ENCODE data around the gene C1orf185.
A peak's percentile ranks its signal among the peaks of the same experiment; 100 is the strongest.
"Not testable (repeated sequence)": the region's sequence is repeated elsewhere in the genome, so short reads cannot be mapped to it uniquely, and the experiment has no call there.

C1orf185 gene

DNA sequence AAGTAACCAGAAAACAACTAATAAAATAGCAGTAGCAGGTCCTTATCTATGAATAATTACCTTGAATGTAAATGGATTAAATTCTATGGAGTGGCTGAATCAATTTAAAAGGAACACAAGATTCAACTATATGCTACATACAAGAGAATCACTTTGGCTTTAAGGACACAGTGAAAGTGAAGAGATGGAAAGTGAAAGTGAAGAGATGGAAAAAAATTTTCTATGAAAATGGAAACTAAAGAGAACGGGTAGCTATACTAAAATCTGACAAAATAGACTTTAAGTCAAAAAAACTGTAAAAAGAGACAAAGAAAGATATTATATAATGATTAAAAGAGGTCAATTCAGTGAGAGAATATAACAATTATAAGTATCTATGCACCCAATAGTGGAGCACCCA is 54.7 kb downstream of the C1orf185 start:
- Histone ChIP-seq H2AFZ (ENCODE audit: low read length) (no peak overlapping the region), H3K4me1 (ENCODE audit: insufficient read depth, low read length, poor library complexity, severe bottlenecking) (no peaks in the 10 kb centered on the region), H3K36me3 (ENCODE audit: insufficient read depth, low read length) (no peaks in the 10 kb centered on the region), H3F3A (ENCODE audit: low read depth) (no peaks in the 10 kb centered on the region), H3K9me2 (replicated peaks; ENCODE audit: low read depth, low read length) (no peaks in the 10 kb centered on the region), H3K9me3 (ENCODE audit: insufficient read depth, low read depth, low read length) (peaks cover 14% of the 10 kb centered on the region; the same call in 1 of the 2 replicates), H3K9ac (ENCODE audit: low read depth, low read length, poor library complexity, severe bottlenecking) (no peak overlapping the region), H3K79me2 (ENCODE audit: insufficient read depth, low read length) (no peaks in the 10 kb centered on the region), H3K4me2 (ENCODE audit: low read depth, low read length, poor library complexity, severe bottlenecking) (no peak overlapping the region), H3K27me3 (ENCODE audit: insufficient read depth, low read length, poor library complexity, severe bottlenecking) (no peaks in the 10 kb centered on the region), H3K4me3 (ENCODE audit: low read length, poor library complexity, severe bottlenecking) (no peak overlapping the region), H4K20me1 (ENCODE audit: insufficient read depth, low read length, poor library complexity, severe bottlenecking) (no peaks in the 10 kb centered on the region)
- TF ChIP-seq EZH2phosphoT487 (IDR thresholded peaks at IDR 0.05; ENCODE audit: borderline replicate concordance) = no peak
- TF ChIP-seq, protein P1, sequence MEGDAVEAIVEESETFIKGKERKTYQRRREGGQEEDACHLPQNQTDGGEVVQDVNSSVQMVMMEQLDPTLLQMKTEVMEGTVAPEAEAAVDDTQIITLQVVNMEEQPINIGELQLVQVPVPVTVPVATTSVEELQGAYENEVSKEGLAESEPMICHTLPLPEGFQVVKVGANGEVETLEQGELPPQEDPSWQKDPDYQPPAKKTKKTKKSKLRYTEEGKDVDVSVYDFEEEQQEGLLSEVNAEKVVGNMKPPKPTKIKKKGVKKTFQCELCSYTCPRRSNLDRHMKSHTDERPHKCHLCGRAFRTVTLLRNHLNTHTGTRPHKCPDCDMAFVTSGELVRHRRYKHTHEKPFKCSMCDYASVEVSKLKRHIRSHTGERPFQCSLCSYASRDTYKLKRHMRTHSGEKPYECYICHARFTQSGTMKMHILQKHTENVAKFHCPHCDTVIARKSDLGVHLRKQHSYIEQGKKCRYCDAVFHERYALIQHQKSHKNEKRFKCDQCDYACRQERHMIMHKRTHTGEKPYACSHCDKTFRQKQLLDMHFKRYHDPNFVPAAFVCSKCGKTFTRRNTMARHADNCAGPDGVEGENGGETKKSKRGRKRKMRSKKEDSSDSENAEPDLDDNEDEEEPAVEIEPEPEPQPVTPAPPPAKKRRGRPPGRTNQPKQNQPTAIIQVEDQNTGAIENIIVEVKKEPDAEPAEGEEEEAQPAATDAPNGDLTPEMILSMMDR (conservative IDR thresholded peaks at IDR 0.05; ENCODE audit: low read length) = no peak

DNA sequence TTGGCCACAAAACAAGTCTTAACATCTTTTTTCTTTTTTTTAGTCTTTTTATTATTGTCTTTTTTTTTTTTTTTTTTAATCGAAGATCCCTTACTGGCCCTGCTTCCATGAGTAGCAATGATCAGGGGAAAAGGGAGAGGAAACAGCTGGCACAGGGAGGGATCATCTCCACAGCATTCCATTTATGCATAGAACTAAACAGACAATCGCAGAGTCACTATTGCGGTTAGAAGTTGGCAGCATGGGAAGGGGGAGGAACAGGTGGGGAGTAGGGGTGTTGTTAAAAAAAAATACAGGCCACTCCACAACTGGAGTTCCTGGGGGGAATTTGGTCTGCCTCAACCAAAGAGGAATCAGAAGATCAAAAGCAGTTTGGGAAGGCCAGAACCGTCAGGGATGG is 55.4 kb downstream of the C1orf185 start:
- H3K4me3 ChIP-seq (ENCODE audit: low read length, poor library complexity, severe bottlenecking) = no peak overlapping the region
- H4K20me1 ChIP-seq (ENCODE audit: insufficient read depth, low read length, poor library complexity, severe bottlenecking) = no peaks in the 10 kb centered on the region
- H3K9ac ChIP-seq (ENCODE audit: low read depth, low read length, poor library complexity, severe bottlenecking) = no peak overlapping the region
- no peaks in the 10 kb centered on the region for H3K27me3 ChIP-seq (ENCODE audit: insufficient read depth, low read length, poor library complexity, severe bottlenecking)
- H3K9me3 ChIP-seq (ENCODE audit: insufficient read depth, low read depth, low read length) = peaks cover 14% of the 10 kb centered on the region; the same call in 1 of the 2 replicates
- no peak overlapping the region for H3K4me2 ChIP-seq (ENCODE audit: low read depth, low read length, poor library complexity, severe bottlenecking)
- H3K79me2 ChIP-seq (ENCODE audit: insufficient read depth, low read length) = no peaks in the 10 kb centered on the region
- no peak for TF ChIP-seq EZH2phosphoT487 (IDR thresholded peaks at IDR 0.05; ENCODE audit: borderline replicate concordance)
- TF ChIP-seq, protein P1 (conservative IDR thresholded peaks at IDR 0.05; ENCODE audit: low read length) = no peak
- H3K4me1 ChIP-seq (ENCODE audit: insufficient read depth, low read length, poor library complexity, severe bottlenecking) = no peaks in the 10 kb centered on the region
- 0 out of 2 replicates have a peak overlapping the region, but pooled peaks have one; percentile 33 for H2AFZ ChIP-seq (ENCODE audit: low read length)
- H3K9me2 ChIP-seq (replicated peaks; ENCODE audit: low read depth, low read length) = no peaks in the 10 kb centered on the region
- no peaks in the 10 kb centered on the region for H3F3A ChIP-seq (ENCODE audit: low read depth)
- no peaks in the 10 kb centered on the region for H3K36me3 ChIP-seq (ENCODE audit: insufficient read depth, low read length)

DNA sequence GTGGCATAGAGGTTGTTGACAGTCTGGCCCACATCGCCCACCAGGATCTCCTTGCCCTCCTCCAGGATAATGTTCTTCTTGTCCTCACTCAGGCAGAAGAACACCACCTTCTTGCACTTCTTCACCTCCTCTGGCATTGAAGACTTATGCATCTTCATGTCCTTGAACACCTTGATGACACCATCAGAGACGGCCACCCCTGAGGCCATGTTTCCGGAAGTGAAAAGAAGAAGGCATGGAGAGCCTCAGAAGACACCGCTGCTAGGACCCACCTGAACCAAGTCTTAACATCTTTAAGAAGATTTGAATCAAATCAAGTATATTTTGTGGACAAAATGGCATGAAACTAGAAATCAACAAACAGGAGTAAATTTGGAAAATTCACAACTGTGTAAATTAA is 56.2 kb downstream of the C1orf185 start:
- no peak for TF ChIP-seq EZH2phosphoT487 (IDR thresholded peaks at IDR 0.05; ENCODE audit: borderline replicate concordance)
- TF ChIP-seq, protein P1 (conservative IDR thresholded peaks at IDR 0.05; ENCODE audit: low read length) = no peak

DNA sequence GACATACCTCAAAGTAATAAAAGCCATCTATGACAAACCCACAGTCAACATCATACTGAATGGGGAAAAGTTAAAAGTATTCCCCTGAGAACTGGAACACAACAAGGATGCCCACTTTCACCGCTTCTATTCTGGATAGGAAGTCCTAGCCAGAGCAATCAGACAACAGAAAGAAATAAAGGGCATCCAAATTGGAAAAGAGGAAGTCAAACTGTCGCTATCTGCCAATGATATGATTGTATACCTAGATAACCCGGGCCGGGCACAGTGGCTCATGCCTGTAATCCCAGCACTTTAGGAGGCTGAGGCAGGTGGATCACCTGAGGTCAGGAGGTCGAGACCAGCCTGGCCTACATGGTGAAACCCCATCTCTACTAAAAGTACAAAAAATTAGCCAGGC is 60.5 kb downstream of the C1orf185 start:
- H3K36me3 ChIP-seq (ENCODE audit: insufficient read depth, low read length); H3K4me1 ChIP-seq (ENCODE audit: insufficient read depth, low read length, poor library complexity, severe bottlenecking); H3K9me3 ChIP-seq (ENCODE audit: insufficient read depth, low read depth, low read length); H3K9ac ChIP-seq (ENCODE audit: low read depth, low read length, poor library complexity, severe bottlenecking); H3K79me2 ChIP-seq (ENCODE audit: insufficient read depth, low read length); H3F3A ChIP-seq (ENCODE audit: low read depth); H2AFZ ChIP-seq (ENCODE audit: low read length); H3K4me2 ChIP-seq (ENCODE audit: low read depth, low read length, poor library complexity, severe bottlenecking); H3K4me3 ChIP-seq (ENCODE audit: low read length, poor library complexity, severe bottlenecking); H3K9me2 ChIP-seq (replicated peaks; ENCODE audit: low read depth, low read length); H3K27me3 ChIP-seq (ENCODE audit: insufficient read depth, low read length, poor library complexity, severe bottlenecking); H4K20me1 ChIP-seq (ENCODE audit: insufficient read depth, low read length, poor library complexity, severe bottlenecking): not testable (repeated sequence)

More for the DNA sequence above, 56.2 kb downstream of the C1orf185 start:
- Histone ChIP-seq H3K36me3 (ENCODE audit: insufficient read depth, low read length) (no peaks in the 10 kb centered on the region), H3K27me3 (ENCODE audit: insufficient read depth, low read length, poor library complexity, severe bottlenecking) (no peaks in the 10 kb centered on the region), H3K4me3 (ENCODE audit: low read length, poor library complexity, severe bottlenecking) (no peak overlapping the region), H3K9me2 (replicated peaks; ENCODE audit: low read depth, low read length) (no peaks in the 10 kb centered on the region), H3K4me2 (ENCODE audit: low read depth, low read length, poor library complexity, severe bottlenecking) (no peak overlapping the region), H3K79me2 (ENCODE audit: insufficient read depth, low read length) (no peaks in the 10 kb centered on the region), H3K9me3 (ENCODE audit: insufficient read depth, low read depth, low read length) (peaks cover 14% of the 10 kb centered on the region; the same call in 1 of the 2 replicates), H3K4me1 (ENCODE audit: insufficient read depth, low read length, poor library complexity, severe bottlenecking) (no peaks in the 10 kb centered on the region), H3K9ac (ENCODE audit: low read depth, low read length, poor library complexity, severe bottlenecking) (no peak overlapping the region), H3F3A (ENCODE audit: low read depth) (no peaks in the 10 kb centered on the region), H4K20me1 (ENCODE audit: insufficient read depth, low read length, poor library complexity, severe bottlenecking) (no peaks in the 10 kb centered on the region), H2AFZ (ENCODE audit: low read length) (no peak overlapping the region)
